ENCODE measurements around the gene MED16.

DNA sequence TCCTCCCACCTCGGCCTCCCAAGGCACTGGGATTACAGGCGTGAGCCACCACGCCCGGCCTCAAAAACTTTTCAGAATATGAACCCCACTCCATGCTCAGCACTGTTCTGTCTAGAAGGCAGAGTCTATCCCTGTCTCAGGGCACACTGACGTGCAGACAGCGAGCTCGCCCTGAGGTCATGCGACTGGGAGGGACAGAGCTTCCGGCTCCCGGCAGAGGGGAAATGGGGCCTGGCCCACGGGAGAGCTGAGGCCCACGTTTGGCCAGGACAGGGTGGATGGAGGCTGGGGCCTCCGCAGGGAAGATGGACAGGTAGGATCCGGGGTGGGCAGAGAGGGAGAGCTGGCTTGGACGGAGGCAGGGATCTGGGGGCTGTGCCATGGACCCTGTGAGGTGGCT lies 68.1 kb downstream of the MED16 start:
- no peak for TF ChIP-seq EZH2 (IDR thresholded peaks at IDR 0.05; ENCODE audit: borderline replicate concordance, low read length)
- TF ChIP-seq, protein P1, sequence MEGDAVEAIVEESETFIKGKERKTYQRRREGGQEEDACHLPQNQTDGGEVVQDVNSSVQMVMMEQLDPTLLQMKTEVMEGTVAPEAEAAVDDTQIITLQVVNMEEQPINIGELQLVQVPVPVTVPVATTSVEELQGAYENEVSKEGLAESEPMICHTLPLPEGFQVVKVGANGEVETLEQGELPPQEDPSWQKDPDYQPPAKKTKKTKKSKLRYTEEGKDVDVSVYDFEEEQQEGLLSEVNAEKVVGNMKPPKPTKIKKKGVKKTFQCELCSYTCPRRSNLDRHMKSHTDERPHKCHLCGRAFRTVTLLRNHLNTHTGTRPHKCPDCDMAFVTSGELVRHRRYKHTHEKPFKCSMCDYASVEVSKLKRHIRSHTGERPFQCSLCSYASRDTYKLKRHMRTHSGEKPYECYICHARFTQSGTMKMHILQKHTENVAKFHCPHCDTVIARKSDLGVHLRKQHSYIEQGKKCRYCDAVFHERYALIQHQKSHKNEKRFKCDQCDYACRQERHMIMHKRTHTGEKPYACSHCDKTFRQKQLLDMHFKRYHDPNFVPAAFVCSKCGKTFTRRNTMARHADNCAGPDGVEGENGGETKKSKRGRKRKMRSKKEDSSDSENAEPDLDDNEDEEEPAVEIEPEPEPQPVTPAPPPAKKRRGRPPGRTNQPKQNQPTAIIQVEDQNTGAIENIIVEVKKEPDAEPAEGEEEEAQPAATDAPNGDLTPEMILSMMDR (IDR thresholded peaks at IDR 0.05; ENCODE audit: low read length) = no peak
